ENCODE data around the gene ALKAL2.

ALKAL2 gene

GRCh38 chr2:271917-272316 lies 16.0 kb downstream of the ALKAL2 start:
- no peak for DNase-seq

GRCh38 chr2:270861-271260 lies 17.0 kb downstream of the ALKAL2 start:
- DNase-seq, result no peak

- DNase-seq, result no peak
These were observed 18.4 kb downstream of the ALKAL2 start for GRCh38 chr2:269356-270030.

- no peak for DNase-seq
These were observed 19.6 kb downstream of the ALKAL2 start for GRCh38 chr2:268323-268722.

GRCh38 chr2:264493-265468 lies 23.1 kb downstream of the ALKAL2 start, which contains the start of gene ACP1:
ACP1 (plus strand) TSS chr2:264947; CDS start chr2:264965, 18 bp downstream.
- peak; percentile 31 to 95 (median 83) for DNase-seq

GRCh38 chr2:263774-264492 lies 24.0 kb downstream of the ALKAL2 start, which contains the start of gene SH3YL1:
SH3YL1 (minus strand) TSS chr2:264032; CDS start chr2:263984, 48 bp downstream.
- peak in 1 of 56 donors; percentile 14 for DNase-seq

GRCh38 chr2:263022-263738 lies 24.7 kb downstream of the ALKAL2 start:
- DNase-seq, result no peak

- DNase-seq, result no peak
These were observed 25.8 kb downstream of the ALKAL2 start for GRCh38 chr2:262117-262516.

GRCh38 chr2:260507-261161 lies 27.3 kb downstream of the ALKAL2 start:
- no peak for DNase-seq

- DNase-seq, result no peak
These were observed 28.0 kb downstream of the ALKAL2 start for GRCh38 chr2:259789-260331.

- DNase-seq, result no peak
These were observed 29.0 kb downstream of the ALKAL2 start for GRCh38 chr2:258933-259332.

GRCh38 chr2:257842-258241 lies 30.0 kb downstream of the ALKAL2 start:
- DNase-seq, result no peak

- DNase-seq, result no peak
These were observed 30.5 kb downstream of the ALKAL2 start for GRCh38 chr2:257429-257828.

GRCh38 chr2:256094-256493 lies 31.8 kb downstream of the ALKAL2 start:
- DNase-seq, result no peak

GRCh38 chr2:255195-255594 lies 32.7 kb downstream of the ALKAL2 start:
- no peak for DNase-seq

GRCh38 chr2:254241-254640 lies 33.6 kb downstream of the ALKAL2 start:
- DNase-seq, result no peak

- no peak for DNase-seq
These were observed 34.7 kb downstream of the ALKAL2 start for GRCh38 chr2:253202-253638.

- DNase-seq, result no peak
These were observed 35.8 kb downstream of the ALKAL2 start for GRCh38 chr2:252001-252602.

GRCh38 chr2:249538-250042 lies 38.3 kb downstream of the ALKAL2 start:
- no peak for DNase-seq
